SK-N-SH (cell line): ENCODE measurements around the gene SMURF1. TPM values are rescaled to one million over a fixed set of nuclear protein-coding genes. Genes with fewer than 3 reads are reported as not detected.

Source experiments
- CTCF ChIA-PET: fragments of 300-600, 350-600 bp; formaldehyde crosslinking; extraction: SDS; loops from one replicate; lab custom pipeline; 2021; lab: Yijun Ruan, JAX
- POLR2A ChIA-PET: fragments of 350-600 bp; sonication (Branson Sonifier 250); formaldehyde crosslinking; extraction: SDS; loops from one replicate; lab custom pipeline; 2020; ENCODE audit warnings: antibody characterized with exemption, inconsistent platforms; lab: Yijun Ruan, JAX
- DNase-seq: peaks from one replicate; pipeline ENCODE4 v3.0.0; 2012
- H2AFZ ChIP-seq: fragments of 200-600 bp; sonication (generic); 2 replicates; pipeline ENCODE4 v1.8.1; 2016; ENCODE audit warnings: antibody characterized with exemption, mild to moderate bottlenecking, low read depth
- H3F3A ChIP-seq: fragments of 200-600 bp; sonication (generic); replicated peaks from 2 replicates; pipeline ENCODE3; 2016; ENCODE audit warnings: antibody characterized with exemption, mild to moderate bottlenecking; ENCODE audit not compliant: insufficient read depth
- H3K27ac ChIP-seq, 2 experiments: fragments of 200-500 bp in 1 of 2; fragments of 200-600 bp in 1 of 2; sonication (Bioruptor generic) in 1 of 2; sonication (generic), shearing (Covaris generic) in 1 of 2; 2 replicates each; pipeline versions ENCODE4 v1.5.1 to v1.6.1; 2014 to 2016; ENCODE audit warnings: low read depth in 2 of 2, inconsistent platforms in 1 of 2, low read length in 1 of 2, mild to moderate bottlenecking in 1 of 2, mixed read lengths in 1 of 2
- H3K27me3 ChIP-seq: fragments of 200-600 bp; sonication (generic), shearing (Covaris generic); 2 replicates; pipeline ENCODE4 v1.6.1; 2016; ENCODE audit warnings: mixed run types; ENCODE audit not compliant: insufficient read depth
- H3K36me3 ChIP-seq, 2 experiments: fragments of 200-500 bp in 1 of 2; fragments of 200-600 bp in 1 of 2; sonication (Bioruptor generic) in 1 of 2; sonication (generic) in 1 of 2; replicated peaks in 1 of 2; 2 replicates each; pipeline versions ENCODE3 to v1.5.1; 2014 to 2016; ENCODE audit warnings: low read length in 1 of 2, mild to moderate bottlenecking in 1 of 2; ENCODE audit not compliant: insufficient read depth in 2 of 2, control insufficient read depth in 1 of 2
- H3K4me1 ChIP-seq, 2 experiments: fragments of 200-500 bp in 1 of 2; fragments of 200-600 bp in 1 of 2; sonication (Bioruptor generic) in 1 of 2; sonication (generic), shearing (Covaris generic) in 1 of 2; 2 replicates each; pipeline versions ENCODE4 v1.5.1 to v1.6.1; 2014 to 2016; ENCODE audit warnings: low read depth in 1 of 2, low read length in 1 of 2, mixed run types in 1 of 2; ENCODE audit not compliant: insufficient read depth in 2 of 2, control insufficient read depth in 1 of 2
- H3K4me2 ChIP-seq: fragments of 200-600 bp; sonication (generic), shearing (Covaris generic); 2 replicates; pipeline ENCODE4 v1.6.1; 2017; ENCODE audit warnings: mixed run types
- H3K4me3 ChIP-seq, 2 experiments: fragments of 200-500 bp in 1 of 2; fragments of 200-600 bp in 1 of 2; sonication (Bioruptor generic) in 1 of 2; sonication (generic), shearing (Covaris generic) in 1 of 2; 2 replicates each; pipeline versions ENCODE4 v1.5.1 to v1.8.1; 2014 to 2016; ENCODE audit warnings: low read depth in 2 of 2, inconsistent platforms in 1 of 2, low read length in 1 of 2, mild to moderate bottlenecking in 1 of 2, mixed read lengths in 1 of 2, moderate library complexity in 1 of 2
- H3K79me2 ChIP-seq: fragments of 200-600 bp; sonication (generic); 2 replicates; pipeline ENCODE4 v1.8.1; 2017; ENCODE audit warnings: mild to moderate bottlenecking; ENCODE audit not compliant: insufficient read depth
- H3K9ac ChIP-seq: fragments of 200-600 bp; sonication (generic); 2 replicates; pipeline ENCODE4 v1.6.1; 2017; ENCODE audit warnings: mixed run types
- H3K9me2 ChIP-seq: fragments of 200-600 bp; sonication (generic); 2 replicates; pipeline ENCODE4 v1.6.1; 2017; ENCODE audit warnings: mixed run types
- H3K9me3 ChIP-seq: fragments of 200-600 bp; sonication (generic); 2 replicates; pipeline ENCODE4 v1.6.1; 2017; ENCODE audit warnings: mixed run types, mild to moderate bottlenecking, moderate library complexity
- H4K20me1 ChIP-seq: fragments of 200-600 bp; sonication (generic); 2 replicates; pipeline ENCODE4 v1.6.1; 2017; ENCODE audit warnings: mild to moderate bottlenecking, mixed run types; ENCODE audit not compliant: insufficient read depth
- CHD2 ChIP-seq: fragments of 150-350 bp; IDR thresholded peaks from 2 replicates; pipeline ENCODE4 v1.6.1; 2018; ENCODE audit warnings: low read length; ENCODE audit not compliant: partially characterized antibody
- EP300 ChIP-seq, 2 experiments: IDR thresholded peaks; 2 replicates each; pipeline versions ENCODE4 v1.4.0 to v1.6.1; 2012; ENCODE audit warnings: borderline replicate concordance in 1 of 2, low read depth in 1 of 2, low read length in 1 of 2
- FOSL2 ChIP-seq: IDR thresholded peaks from 2 replicates; pipeline ENCODE4 v1.4.0; 2012; ENCODE audit warnings: low read depth, mild to moderate bottlenecking, moderate library complexity, borderline replicate concordance
- FOXJ3 ChIP-seq: sonication (generic); formaldehyde crosslinking; IDR thresholded peaks from 2 replicates; pipeline ENCODE4 v1.5.1; 2020; ENCODE audit warnings: mild to moderate bottlenecking, missing genetic modification reagents
- FOXM1 ChIP-seq: IDR thresholded peaks from 2 replicates; pipeline ENCODE4 v1.4.0; 2012; ENCODE audit warnings: low read depth, mild to moderate bottlenecking
- GATA2 ChIP-seq: sonication (generic); formaldehyde crosslinking; IDR thresholded peaks from 2 replicates; pipeline ENCODE4 v1.5.0; 2020; ENCODE audit warnings: mild to moderate bottlenecking, missing genetic modification reagents
- JUND ChIP-seq: IDR thresholded peaks from 2 replicates; pipeline ENCODE4 v1.4.0; 2012
- MAX ChIP-seq: IDR thresholded peaks from 2 replicates; pipeline ENCODE4 v1.4.0; 2012; ENCODE audit warnings: low read depth
- MXI1 ChIP-seq: IDR thresholded peaks from 2 replicates; pipeline ENCODE4 v1.6.1; 2012; ENCODE audit warnings: mild to moderate bottlenecking, low read depth, low read length, improper control_type of control experiment
- PBX3 ChIP-seq: IDR thresholded peaks from 2 replicates; pipeline ENCODE4; 2012
- POLR2AphosphoS5 ChIP-seq: IDR thresholded peaks from 2 replicates; pipeline ENCODE4 v1.6.1; 2012; ENCODE audit warnings: low read depth, low read length
- RAD21 ChIP-seq: IDR thresholded peaks from 2 replicates; pipeline ENCODE4 v1.6.1; 2012; ENCODE audit warnings: mild to moderate bottlenecking, low read length
- RFX5 ChIP-seq: IDR thresholded peaks from 2 replicates; pipeline ENCODE4 v1.6.1; 2012; ENCODE audit warnings: mild to moderate bottlenecking, improper control_type of control experiment, low read length
- SMC3 ChIP-seq: IDR thresholded peaks from 2 replicates; pipeline ENCODE4 v1.6.1; 2012; ENCODE audit warnings: low read depth, low read length, improper control_type of control experiment
- USF1 ChIP-seq: IDR thresholded peaks from 2 replicates; pipeline ENCODE4 v1.4.0; 2012; ENCODE audit warnings: low read depth, borderline replicate concordance
- USF2 ChIP-seq: fragments of 150-350 bp; IDR thresholded peaks from 2 replicates; pipeline ENCODE4 v1.6.1; 2017; ENCODE audit warnings: antibody characterized with exemption, low read length, low read depth, borderline replicate concordance
- ZBTB33 ChIP-seq: IDR thresholded peaks from 2 replicates; pipeline ENCODE4 v1.4.0; 2012; ENCODE audit warnings: low read depth, borderline replicate concordance
- WGBS: methylation state at CpG from one replicate; pipeline ENCODE4 v1.1.6; 2017; ENCODE audit warnings: low lambda C conversion rate; 5-methylcytosine and 5-hydroxymethylcytosine counted together
- polyA plus RNA-seq, 3 experiments: library from polyadenylated mRNA; depleted of rRNA; stranded (reverse); fragments of >200 nt; gene quantifications; 2 replicates each; pipeline ENCODE4 v1.2.3, GENCODE V29; 2012
- TF ChIP-seq, protein P1 (sequence below): fragments of 150-350 bp; IDR thresholded peaks from 2 replicates; pipeline ENCODE4 v1.6.1; 2016; ENCODE audit warnings: mild to moderate bottlenecking, low read depth, low read length

Gene SMURF1
- polyA plus RNA-seq, 1 of the 3 experiments (the other 2 are of a cell fraction), result 12.9 TPM

GRCh38 chr7:99029466-99030435, 114.2 kb downstream of the SMURF1 start:
- peaks cover 0 to 6% of the 10 kb centered on the region in 2 experiments; a peak in 1 of 4 replicates for H3K4me1 ChIP-seq
- H3K36me3 ChIP-seq, result peaks cover 68 to 72% of the 10 kb centered on the region in 2 experiments
- H3K4me2 ChIP-seq, result no peak overlapping the region
- H4K20me1 ChIP-seq, result no peaks in the 10 kb centered on the region
- H3K79me2 ChIP-seq, result 0 out of 2 replicates have a peak, but pooled peaks cover 3% of the 10 kb centered on the region
- H3K4me3 ChIP-seq, result no peak overlapping the region; a peak in 1 of 4 replicates
- POLR2A ChIA-PET, result no interaction called here
- CTCF ChIA-PET, result interaction anchor here (0.6 to 4.2 kb wide), 8 partner anchors 8 to 340 kb away, joined by 3 to 23 read pairs (median 4); no protein-coding TSS in a partner anchor
- no peak for DNase-seq
- H3K27ac ChIP-seq, result no peak overlapping the region
- 91% methylated on average over 9 of the region's 9 CpGs for WGBS
- H2AFZ ChIP-seq, result no peak overlapping the region
- TF ChIP-seq RAD21, result no peak
- no peak for TF ChIP-seq CHD2
- no peak for TF ChIP-seq JUND
- no peak for TF ChIP-seq FOXM1
- TF ChIP-seq RFX5, result no peak
- no peak for TF ChIP-seq USF2
- TF ChIP-seq, protein P1, sequence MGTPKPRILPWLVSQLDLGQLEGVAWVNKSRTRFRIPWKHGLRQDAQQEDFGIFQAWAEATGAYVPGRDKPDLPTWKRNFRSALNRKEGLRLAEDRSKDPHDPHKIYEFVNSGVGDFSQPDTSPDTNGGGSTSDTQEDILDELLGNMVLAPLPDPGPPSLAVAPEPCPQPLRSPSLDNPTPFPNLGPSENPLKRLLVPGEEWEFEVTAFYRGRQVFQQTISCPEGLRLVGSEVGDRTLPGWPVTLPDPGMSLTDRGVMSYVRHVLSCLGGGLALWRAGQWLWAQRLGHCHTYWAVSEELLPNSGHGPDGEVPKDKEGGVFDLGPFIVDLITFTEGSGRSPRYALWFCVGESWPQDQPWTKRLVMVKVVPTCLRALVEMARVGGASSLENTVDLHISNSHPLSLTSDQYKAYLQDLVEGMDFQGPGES, result no peak
- TF ChIP-seq USF1, result no peak
- TF ChIP-seq GATA2 (CRISPR knock-in tag), result no peak
- no peak for TF ChIP-seq MAX
- TF ChIP-seq ZBTB33, result no peak
- no peak for TF ChIP-seq FOXJ3 (CRISPR knock-in tag)
- no peak for TF ChIP-seq POLR2AphosphoS5
- TF ChIP-seq SMC3, result no peak
- TF ChIP-seq MXI1, result no peak
- TF ChIP-seq PBX3, result no peak
- no peak for TF ChIP-seq EP300 (IDR thresholded peaks at IDR 0.05; ENCODE audit: borderline replicate concordance in 1 of 2, low read depth in 1 of 2, low read length in 1 of 2)
- no peak for TF ChIP-seq FOSL2
- peaks cover 7% of the 10 kb centered on the region for H3F3A ChIP-seq
- no peaks in the 10 kb centered on the region for H3K9me3 ChIP-seq
- H3K9me2 ChIP-seq, result no peaks in the 10 kb centered on the region
- no peak overlapping the region for H3K9ac ChIP-seq
- H3K27me3 ChIP-seq, result no peaks in the 10 kb centered on the region
